Liver (tissue), 9 donors: Measurements from ENCODE around the gene NCAM1. TPM values are rescaled to one million over a fixed set of nuclear protein-coding genes. Genes with fewer than 3 reads are reported as not detected.

Source experiments
- DNase-seq: peaks from one replicate; pipeline ENCODE4 v3.0.0-alpha.2; 2017; ENCODE audit warnings: low spot score
- H3K27ac ChIP-seq, 2 donors: one replicate each; pipeline ENCODE4 v1.7.0; 2013; ENCODE audit warnings: inconsistent platforms in 2 of 2, low read length in 2 of 2, control low read depth in 1 of 2, low read depth in 1 of 2, mild to moderate bottlenecking in 1 of 2
- H3K27me3 ChIP-seq, 4 donors: one replicate each; pipeline versions ENCODE4 v1.6.1 to v1.7.0; 2013; ENCODE audit warnings: low read length in 3 of 4, inconsistent platforms in 1 of 4, mild to moderate bottlenecking in 1 of 4, moderate library complexity in 1 of 4; ENCODE audit not compliant: control insufficient read depth in 4 of 4, insufficient read depth in 4 of 4
- H3K36me3 ChIP-seq, 4 donors: one replicate each; pipeline versions ENCODE4 v1.6.1 to v1.7.0; 2013; ENCODE audit warnings: low read length in 3 of 4, mild to moderate bottlenecking in 3 of 4, low read depth in 1 of 4, moderate library complexity in 1 of 4; ENCODE audit not compliant: control insufficient read depth in 4 of 4, insufficient read depth in 3 of 4
- H3K4me1 ChIP-seq, 4 donors: one replicate each; pipeline versions ENCODE4 v1.6.1 to v1.7.0; 2013; ENCODE audit warnings: low read length in 3 of 4, mild to moderate bottlenecking in 3 of 4, moderate library complexity in 1 of 4; ENCODE audit not compliant: control insufficient read depth in 4 of 4, insufficient read depth in 4 of 4
- H3K4me3 ChIP-seq, 3 donors: one replicate each; pipeline versions ENCODE4 v1.6.1 to v1.7.0; 2013; ENCODE audit warnings: low read length in 3 of 3, control low read depth in 1 of 3, low read depth in 1 of 3, mild to moderate bottlenecking in 1 of 3
- H3K9ac ChIP-seq, 2 donors: one replicate each; pipeline ENCODE4 v1.7.0; 2013; ENCODE audit warnings: low read length in 2 of 2, mild to moderate bottlenecking in 2 of 2, moderate library complexity in 2 of 2, control low read depth in 1 of 2, low read depth in 1 of 2
- H3K9me3 ChIP-seq, 4 donors: one replicate each; pipeline versions ENCODE4 v1.6.1 to v1.7.0; 2013; ENCODE audit warnings: low read length in 3 of 4; ENCODE audit not compliant: control insufficient read depth in 4 of 4
- ATF3 ChIP-seq: IDR thresholded peaks from 2 replicates; pipeline ENCODE4 v1.6.1; 2016; ENCODE audit warnings: antibody characterized with exemption
- EGR1 ChIP-seq, 2 donors: IDR thresholded peaks; 2 replicates each; pipeline ENCODE4 v1.6.1; 2016 to 2018; ENCODE audit warnings: antibody characterized with exemption in 2 of 2, low read depth in 2 of 2
- FOXA1 ChIP-seq: IDR thresholded peaks from 2 replicates; pipeline ENCODE4 v1.6.1; 2016; ENCODE audit warnings: antibody characterized with exemption
- FOXA2 ChIP-seq: IDR thresholded peaks from 2 replicates; pipeline ENCODE4 v1.6.1; 2016; ENCODE audit warnings: antibody characterized with exemption
- GABPA ChIP-seq, 2 donors: IDR thresholded peaks in 1 of 2; conservative IDR thresholded peaks in 1 of 2; 2 replicates each; pipeline ENCODE4 v1.6.1; 2016; ENCODE audit warnings: antibody characterized with exemption in 2 of 2, mild to moderate bottlenecking in 1 of 2, moderate library complexity in 1 of 2
- HNF4A ChIP-seq, 2 donors: conservative IDR thresholded peaks; 2 replicates each; pipeline ENCODE4 v1.6.1; 2016; ENCODE audit warnings: antibody characterized with exemption in 2 of 2, mild to moderate bottlenecking in 2 of 2
- HNF4G ChIP-seq: IDR thresholded peaks from 2 replicates; pipeline ENCODE4 v1.6.1; 2016; ENCODE audit warnings: antibody characterized with exemption
- JUND ChIP-seq, 2 donors: IDR thresholded peaks; 2 replicates each; pipeline ENCODE4 v1.6.1; 2016; ENCODE audit warnings: antibody characterized with exemption in 2 of 2
- MAX ChIP-seq: IDR thresholded peaks from 2 replicates; pipeline ENCODE4 v1.6.1; 2016; ENCODE audit warnings: antibody characterized with exemption
- NR2F2 ChIP-seq: IDR thresholded peaks from 2 replicates; pipeline ENCODE4 v1.6.1; 2016; ENCODE audit warnings: antibody characterized with exemption
- RAD21 ChIP-seq, 2 donors: IDR thresholded peaks; 2 replicates each; pipeline ENCODE4 v1.6.1; 2016; ENCODE audit warnings: antibody characterized with exemption in 2 of 2, mild to moderate bottlenecking in 2 of 2
- RXRA ChIP-seq, 2 donors: IDR thresholded peaks; 2 replicates each; pipeline ENCODE4 v1.6.1; 2017 to 2018; ENCODE audit warnings: antibody characterized with exemption in 2 of 2, mild to moderate bottlenecking in 1 of 2
- SP1 ChIP-seq: IDR thresholded peaks from 2 replicates; pipeline ENCODE4 v1.6.1; 2018; ENCODE audit warnings: antibody characterized with exemption, mild to moderate bottlenecking
- TAF1 ChIP-seq: conservative IDR thresholded peaks from 2 replicates; pipeline ENCODE4 v1.6.1; 2016; ENCODE audit warnings: antibody characterized with exemption, mild to moderate bottlenecking
- YY1 ChIP-seq: IDR thresholded peaks from 2 replicates; pipeline ENCODE4 v1.6.1; 2016; ENCODE audit warnings: antibody characterized with exemption, mild to moderate bottlenecking
- ZBTB33 ChIP-seq: IDR thresholded peaks from 2 replicates; pipeline ENCODE4 v1.6.1; 2016; ENCODE audit warnings: antibody characterized with exemption
- WGBS: extraction: QIAGEN DNeasy Blood & Tissue Kit; methylation state at CpG from one replicate; pipeline ENCODE4 v1.1.7; 2013; 5-methylcytosine and 5-hydroxymethylcytosine counted together
- polyA plus RNA-seq, 2 donors: library from polyadenylated mRNA; stranded (reverse) in 1 of 2; unstranded in 1 of 2; fragments of 200-250 nt in 1 of 2; fragments of >200 nt in 1 of 2; fragmentation: Nextera tagmentation in 1 of 2; extraction: Ambion mirVana in 1 of 2; gene quantifications; one replicate each; pipeline versions ENCODE4 v1.2.1 to v1.2.3, GENCODE V29; 2013 to 2015
- total RNA-seq, 2 donors: library from RNA; depleted of rRNA; stranded (reverse); fragments of >200 nt; gene quantifications; one replicate each; pipeline ENCODE4 v1.2.3, GENCODE V29; 2014
- TF ChIP-seq, protein P1 (sequence below): fragments of 150-350 bp; IDR thresholded peaks from 2 replicates; pipeline ENCODE4 v1.5.1; 2017; ENCODE audit warnings: improper control_type of control experiment, low read depth, low read length; ENCODE audit not compliant: missing input control
- TF ChIP-seq, protein P2 (sequence below): IDR thresholded peaks from 2 replicates; pipeline ENCODE4 v1.6.1; 2016; ENCODE audit warnings: antibody characterized with exemption, mild to moderate bottlenecking
- donor health status: healthy.
- donor health status: healthy.
- donor health status: healthy.
- donor health status: healthy.
- donor health status: healthy.

Gene NCAM1
- total and polyA plus RNA-seq, 4 donors = 0.65 to 2.1 (median 0.88) TPM

- peaks cover 0 to 4% (median 1%) of the 10 kb centered on the region in 4 donors for H3K27me3 ChIP-seq
- DNase-seq = no peak
- WGBS = 79% methylated on average over 4 of the region's 4 CpGs
- H3K4me1 ChIP-seq = no peaks in the 10 kb centered on the region
- no peak overlapping the region for H3K27ac ChIP-seq
- H3K36me3 ChIP-seq = no peaks in the 10 kb centered on the region
- TF ChIP-seq RAD21 (IDR thresholded peaks at IDR 0.05) (no peak), RXRA (IDR thresholded peaks at IDR 0.05) (no peak), HNF4G (no peak), ZBTB33 (no peak), TAF1 (no peak), HNF4A (conservative IDR thresholded peaks at IDR 0.05) (no peak), EGR1 (IDR thresholded peaks at IDR 0.05; ENCODE audit: low read depth in 2 of 2) (no peak), NR2F2 (no peak), JUND (IDR thresholded peaks at IDR 0.05) (no peak), GABPA (IDR thresholded peaks at IDR 0.05 in 1 of 2, conservative IDR thresholded peaks at IDR 0.05 in 1 of 2) (no peak), SP1 (no peak), ATF3 (no peak), FOXA2 (no peak), YY1 (no peak), FOXA1 (no peak), MAX (no peak)
- TF ChIP-seq, protein P1, sequence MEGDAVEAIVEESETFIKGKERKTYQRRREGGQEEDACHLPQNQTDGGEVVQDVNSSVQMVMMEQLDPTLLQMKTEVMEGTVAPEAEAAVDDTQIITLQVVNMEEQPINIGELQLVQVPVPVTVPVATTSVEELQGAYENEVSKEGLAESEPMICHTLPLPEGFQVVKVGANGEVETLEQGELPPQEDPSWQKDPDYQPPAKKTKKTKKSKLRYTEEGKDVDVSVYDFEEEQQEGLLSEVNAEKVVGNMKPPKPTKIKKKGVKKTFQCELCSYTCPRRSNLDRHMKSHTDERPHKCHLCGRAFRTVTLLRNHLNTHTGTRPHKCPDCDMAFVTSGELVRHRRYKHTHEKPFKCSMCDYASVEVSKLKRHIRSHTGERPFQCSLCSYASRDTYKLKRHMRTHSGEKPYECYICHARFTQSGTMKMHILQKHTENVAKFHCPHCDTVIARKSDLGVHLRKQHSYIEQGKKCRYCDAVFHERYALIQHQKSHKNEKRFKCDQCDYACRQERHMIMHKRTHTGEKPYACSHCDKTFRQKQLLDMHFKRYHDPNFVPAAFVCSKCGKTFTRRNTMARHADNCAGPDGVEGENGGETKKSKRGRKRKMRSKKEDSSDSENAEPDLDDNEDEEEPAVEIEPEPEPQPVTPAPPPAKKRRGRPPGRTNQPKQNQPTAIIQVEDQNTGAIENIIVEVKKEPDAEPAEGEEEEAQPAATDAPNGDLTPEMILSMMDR = no peak
- TF ChIP-seq, protein P2, sequence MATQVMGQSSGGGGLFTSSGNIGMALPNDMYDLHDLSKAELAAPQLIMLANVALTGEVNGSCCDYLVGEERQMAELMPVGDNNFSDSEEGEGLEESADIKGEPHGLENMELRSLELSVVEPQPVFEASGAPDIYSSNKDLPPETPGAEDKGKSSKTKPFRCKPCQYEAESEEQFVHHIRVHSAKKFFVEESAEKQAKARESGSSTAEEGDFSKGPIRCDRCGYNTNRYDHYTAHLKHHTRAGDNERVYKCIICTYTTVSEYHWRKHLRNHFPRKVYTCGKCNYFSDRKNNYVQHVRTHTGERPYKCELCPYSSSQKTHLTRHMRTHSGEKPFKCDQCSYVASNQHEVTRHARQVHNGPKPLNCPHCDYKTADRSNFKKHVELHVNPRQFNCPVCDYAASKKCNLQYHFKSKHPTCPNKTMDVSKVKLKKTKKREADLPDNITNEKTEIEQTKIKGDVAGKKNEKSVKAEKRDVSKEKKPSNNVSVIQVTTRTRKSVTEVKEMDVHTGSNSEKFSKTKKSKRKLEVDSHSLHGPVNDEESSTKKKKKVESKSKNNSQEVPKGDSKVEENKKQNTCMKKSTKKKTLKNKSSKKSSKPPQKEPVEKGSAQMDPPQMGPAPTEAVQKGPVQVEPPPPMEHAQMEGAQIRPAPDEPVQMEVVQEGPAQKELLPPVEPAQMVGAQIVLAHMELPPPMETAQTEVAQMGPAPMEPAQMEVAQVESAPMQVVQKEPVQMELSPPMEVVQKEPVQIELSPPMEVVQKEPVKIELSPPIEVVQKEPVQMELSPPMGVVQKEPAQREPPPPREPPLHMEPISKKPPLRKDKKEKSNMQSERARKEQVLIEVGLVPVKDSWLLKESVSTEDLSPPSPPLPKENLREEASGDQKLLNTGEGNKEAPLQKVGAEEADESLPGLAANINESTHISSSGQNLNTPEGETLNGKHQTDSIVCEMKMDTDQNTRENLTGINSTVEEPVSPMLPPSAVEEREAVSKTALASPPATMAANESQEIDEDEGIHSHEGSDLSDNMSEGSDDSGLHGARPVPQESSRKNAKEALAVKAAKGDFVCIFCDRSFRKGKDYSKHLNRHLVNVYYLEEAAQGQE = no peak
- H3K4me3 ChIP-seq = no peak overlapping the region
- H3K9ac ChIP-seq = no peak overlapping the region
- H3K9me3 ChIP-seq = peaks cover 0 to 2% (median 0%) of the 10 kb centered on the region in 4 donors
These were observed 62.8 kb downstream of the NCAM1 start for GRCh38 chr11:113023986-113024385.
